HG03469 (cell line): ENCODE results near the gene DDA1.

Experiments used
- ATAC-seq: cut with Tn5 transposase; IDR thresholded peaks from one replicate; pipeline ENCODE4 v1.9.1; 2021; ENCODE audit warnings: mild to moderate bottlenecking, moderate library complexity, moderate number of reproducible peaks; ENCODE audit not compliant: unreplicated experiment

DDA1 gene

GRCh38 chr19:17311455-17312188 is 2.3 kb downstream of the DDA1 start:
- ATAC-seq, result no peak

GRCh38 chr19:17312189-17313113 is 3.1 kb downstream of the DDA1 start:
- ATAC-seq, result no peak

- ATAC-seq, result no peak
Observed at GRCh38 chr19:17314007-17314593, 4.7 kb downstream of the DDA1 start.

GRCh38 chr19:17318966-17319365 is 9.6 kb downstream of the DDA1 start:
- ATAC-seq, result no peak

GRCh38 chr19:17319473-17320238 is 10.3 kb downstream of the DDA1 start:
- no peak for ATAC-seq

- no peak for ATAC-seq
Observed at GRCh38 chr19:17320435-17320834, 11.1 kb downstream of the DDA1 start.

- no peak for ATAC-seq
Observed at GRCh38 chr19:17321655-17322489, 12.5 kb downstream of the DDA1 start.

GRCh38 chr19:17322854-17323253 is 13.5 kb downstream of the DDA1 start:
- no peak for ATAC-seq

- ATAC-seq, result no peak
Observed at GRCh38 chr19:17323300-17323963, 14.1 kb downstream of the DDA1 start.

- no peak for ATAC-seq
Observed at GRCh38 chr19:17323964-17324332, 14.6 kb downstream of the DDA1 start.

GRCh38 chr19:17324357-17325114 is 15.2 kb downstream of the DDA1 start:
- no peak for ATAC-seq

- ATAC-seq, result no peak
Observed at GRCh38 chr19:17325133-17325532, 15.8 kb downstream of the DDA1 start.

- ATAC-seq, result no peak
Observed at GRCh38 chr19:17325881-17326594, 16.7 kb downstream of the DDA1 start.

GRCh38 chr19:17326595-17326966 is 17.2 kb downstream of the DDA1 start:
- no peak for ATAC-seq

- ATAC-seq, result no peak
Observed at GRCh38 chr19:17327068-17327653, 17.8 kb downstream of the DDA1 start.

- no peak for ATAC-seq
Observed at GRCh38 chr19:17327654-17328516, 18.5 kb downstream of the DDA1 start.
